ENCODE data around the gene PRKN.

Gene PRKN

GRCh38 chr6:162181741-162182401 is 545.7 kb downstream of the PRKN start:
- DNase-seq (ENCODE audit: low spot score), result no peak

DNA sequence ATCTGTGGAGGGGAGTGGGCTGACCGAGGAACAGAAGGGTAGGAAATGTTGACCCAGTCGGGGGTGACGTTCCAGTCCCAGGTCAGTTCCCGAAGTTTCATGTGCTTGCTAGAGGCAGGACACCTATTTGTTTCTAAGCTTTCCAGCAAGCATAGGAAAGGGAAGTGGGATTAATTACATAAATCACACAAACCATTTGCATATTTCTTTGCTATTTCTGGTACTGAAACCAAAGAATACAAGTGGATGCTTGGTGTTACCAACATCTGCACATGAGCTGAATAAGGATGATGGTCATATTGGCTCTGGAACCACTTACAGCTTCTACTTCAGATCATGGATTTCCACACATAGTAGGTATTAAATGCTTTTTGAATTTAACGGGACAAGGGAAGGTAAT is 546.5 kb downstream of the PRKN start:
- no peak for DNase-seq (ENCODE audit: low spot score)

DNA sequence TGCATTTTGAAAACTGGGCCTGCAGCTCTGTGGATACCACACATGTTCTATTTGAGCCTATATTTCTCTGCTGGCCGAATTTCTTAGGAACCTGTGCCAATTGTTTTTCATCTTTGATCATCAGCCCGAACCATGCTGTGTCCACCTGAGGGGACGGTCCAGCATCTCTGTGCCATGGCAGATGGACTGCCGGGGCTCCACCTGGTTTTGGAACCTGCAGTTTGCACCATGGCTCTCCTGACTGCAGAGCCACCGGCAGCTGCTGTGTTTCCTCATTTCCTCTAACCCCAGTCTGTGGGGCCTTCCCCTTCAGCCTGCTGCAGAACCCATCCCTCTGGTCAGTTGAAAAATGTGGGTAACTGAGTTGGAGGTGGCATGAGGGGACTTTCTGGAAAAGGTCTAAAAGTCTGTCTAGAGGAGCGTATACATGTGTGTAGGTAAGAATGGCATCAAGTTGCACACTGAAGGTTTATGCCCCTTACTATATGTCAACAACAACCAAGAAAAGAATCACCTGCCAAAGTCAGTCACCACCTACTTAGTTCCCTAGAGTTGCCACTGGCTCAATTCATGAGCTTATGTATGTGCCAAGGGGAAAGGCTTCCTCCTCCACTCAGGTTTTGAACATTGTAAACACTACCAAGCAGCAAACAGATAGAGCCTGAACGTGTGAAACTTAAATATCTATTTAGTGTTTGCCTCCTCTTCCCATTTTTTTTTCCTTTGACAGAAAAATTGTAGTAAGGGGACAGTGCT is 548.2 kb downstream of the PRKN start:
- DNase-seq (ENCODE audit: low spot score), result no peak

DNA sequence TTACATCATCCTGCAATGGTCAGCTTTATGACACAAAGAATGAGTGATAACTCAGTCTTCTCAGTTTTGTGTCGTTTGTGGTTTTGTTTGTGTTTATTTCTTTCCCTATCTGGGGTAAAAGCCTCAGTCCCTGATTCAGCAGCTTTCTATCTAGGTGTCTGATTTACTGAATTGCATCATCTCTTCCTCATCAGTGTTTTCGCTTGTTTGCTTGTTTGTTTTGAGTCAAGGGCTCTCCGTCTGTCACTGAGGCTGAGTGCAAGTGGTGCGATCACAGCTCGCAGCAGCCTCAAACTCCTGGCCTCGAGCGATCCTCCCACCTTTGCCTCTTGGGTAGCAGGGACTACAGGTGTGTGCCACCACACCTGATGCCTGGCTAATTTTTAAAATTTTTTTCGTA is 548.9 kb downstream of the PRKN start:
- DNase-seq (ENCODE audit: low spot score), result no peak

DNA sequence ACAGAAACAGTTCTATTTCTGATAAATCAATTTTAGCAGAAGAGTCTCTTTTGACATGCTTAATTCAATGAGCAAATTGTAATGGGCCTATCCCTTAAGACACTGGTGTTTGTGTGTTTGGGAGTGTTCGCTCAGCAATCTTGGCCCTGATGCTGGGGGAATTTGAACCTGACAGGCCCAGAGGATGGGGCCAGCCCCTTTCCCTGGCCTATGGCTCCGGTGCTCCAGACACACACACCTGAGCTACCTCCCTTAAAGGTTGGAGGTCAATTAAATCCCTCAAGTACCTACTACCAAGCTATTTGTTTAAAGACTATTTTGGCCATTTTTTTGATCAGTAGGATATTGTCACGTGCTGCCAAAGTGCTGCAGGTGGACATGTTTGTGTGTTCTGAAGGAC is 549.3 kb downstream of the PRKN start:
- no peak for DNase-seq (ENCODE audit: low spot score)

DNA sequence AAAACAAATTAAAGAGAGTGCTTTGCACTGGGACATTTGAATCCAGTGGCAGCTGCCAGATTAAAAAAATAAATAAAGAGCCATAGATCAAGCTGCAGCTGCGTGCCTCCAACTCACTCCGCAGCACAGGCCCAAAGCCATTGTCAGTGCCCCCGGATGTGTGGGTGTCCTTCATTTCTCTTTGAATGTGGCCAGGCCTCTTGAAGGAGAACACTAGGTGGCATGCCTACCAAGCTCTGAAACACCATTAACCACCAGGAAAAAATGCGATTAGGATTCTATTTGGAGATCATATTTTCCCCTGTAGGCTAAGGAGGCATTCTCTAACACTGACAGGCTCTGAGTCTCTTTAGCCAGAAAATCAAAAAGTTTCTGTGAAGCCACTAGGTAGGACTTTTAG is 549.8 kb downstream of the PRKN start:
- peak; percentile 85 for DNase-seq (ENCODE audit: low spot score)

DNA sequence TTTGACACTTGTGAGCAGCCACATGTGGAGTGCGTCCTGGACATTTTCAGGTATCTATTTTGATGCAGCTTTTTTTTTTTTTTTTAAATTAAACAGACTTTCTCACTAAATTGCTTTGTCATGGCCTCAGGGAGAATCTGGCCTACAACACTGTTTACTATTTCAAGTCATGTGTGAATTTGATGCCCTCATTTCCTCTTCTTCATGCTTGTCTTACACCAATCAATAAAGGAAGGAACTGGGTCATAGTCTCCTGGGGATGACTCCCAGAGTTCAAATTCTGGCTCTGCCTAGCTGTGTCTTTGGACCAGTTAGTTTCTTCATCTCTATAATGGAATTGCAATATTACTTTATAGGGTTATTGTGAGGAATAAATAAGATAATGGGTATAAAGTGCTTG is 554.1 kb downstream of the PRKN start:
- DNase-seq (ENCODE audit: low spot score), result no peak

DNA sequence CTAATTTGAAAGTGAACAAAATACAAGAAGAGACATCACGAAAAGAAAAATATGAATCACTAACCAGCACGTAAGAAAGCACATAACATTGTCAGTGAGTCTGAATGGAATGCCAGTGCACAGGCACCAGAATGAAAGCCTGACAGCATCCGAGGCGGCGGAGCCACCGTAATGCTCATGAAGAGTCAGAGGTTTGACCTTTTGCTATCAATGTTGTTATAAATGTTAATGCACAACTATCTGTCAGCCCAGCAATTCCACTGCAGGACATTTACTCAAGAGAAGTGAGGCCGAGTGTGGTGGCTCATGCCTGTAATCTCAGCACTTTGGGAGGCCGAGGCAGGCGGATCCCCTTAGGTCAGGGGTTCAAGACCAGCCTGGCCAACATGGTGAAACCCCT is 562.1 kb downstream of the PRKN start:
- DNase-seq (ENCODE audit: low spot score), result no peak

DNA sequence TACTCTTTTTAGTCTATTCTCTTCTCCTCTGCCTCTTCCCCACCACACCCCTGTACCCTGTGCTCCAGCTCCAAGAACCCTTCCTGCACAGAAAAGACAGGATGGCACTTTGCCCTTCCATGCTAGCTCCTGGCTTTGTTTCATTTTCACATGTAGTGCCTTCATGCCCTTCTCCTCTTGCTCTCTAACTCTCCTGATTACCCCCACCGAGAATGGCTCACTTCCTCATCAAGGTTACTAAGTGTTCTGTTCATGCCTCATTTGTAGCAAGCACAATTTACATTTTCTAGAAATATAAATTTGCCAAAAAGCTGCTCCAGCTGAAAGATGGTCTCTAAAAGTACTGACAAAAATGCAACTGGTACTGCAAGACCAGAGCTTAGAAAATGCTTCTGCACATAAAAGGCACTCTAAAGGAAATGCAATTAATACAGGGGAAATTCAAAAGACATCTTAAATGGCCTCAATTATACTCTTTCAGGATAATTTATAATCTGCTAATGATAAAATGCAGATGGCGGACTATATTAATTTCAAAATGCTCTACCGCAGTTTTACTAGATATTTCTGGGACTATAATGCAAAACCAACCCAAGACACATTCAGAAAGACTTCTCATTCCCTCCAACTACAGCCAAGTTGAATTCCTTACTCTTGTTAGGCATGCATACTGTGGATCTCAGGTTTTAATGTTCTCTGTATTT is 570.2 kb downstream of the PRKN start:
- DNase-seq (ENCODE audit: low spot score), result peak; percentile 42

GRCh38 chr6:162156146-162156545 is 571.4 kb downstream of the PRKN start:
- DNase-seq (ENCODE audit: low spot score), result no peak

DNA sequence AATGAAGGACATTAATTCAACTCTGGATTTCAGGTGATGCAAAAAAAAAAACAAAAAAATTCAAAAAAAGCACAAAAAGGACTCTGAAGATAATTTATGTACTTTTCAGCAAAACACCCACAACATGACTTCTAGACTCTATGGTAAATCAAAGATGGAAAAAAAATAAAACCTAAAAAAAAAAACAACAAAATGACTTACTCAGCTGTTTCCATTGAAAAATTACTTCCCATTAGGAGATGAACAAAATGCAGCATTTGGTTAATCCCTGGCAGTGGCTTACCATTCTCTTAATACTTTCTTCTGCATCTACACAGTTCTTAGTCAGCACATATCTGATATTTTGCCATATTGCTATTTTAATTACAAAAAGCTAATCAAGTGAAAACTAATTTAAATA is 572.6 kb downstream of the PRKN start:
- no peak for DNase-seq (ENCODE audit: low spot score)

- peak; percentile 28 for DNase-seq (ENCODE audit: low spot score)
These were observed 573.6 kb downstream of the PRKN start for GRCh38 chr6:162154001-162154400.

GRCh38 chr6:162153120-162153519 is 574.4 kb downstream of the PRKN start:
- DNase-seq (ENCODE audit: low spot score), result no peak

- DNase-seq (ENCODE audit: low spot score), result peak; percentile 10
These were observed 576.4 kb downstream of the PRKN start for GRCh38 chr6:162151021-162151665.

DNA sequence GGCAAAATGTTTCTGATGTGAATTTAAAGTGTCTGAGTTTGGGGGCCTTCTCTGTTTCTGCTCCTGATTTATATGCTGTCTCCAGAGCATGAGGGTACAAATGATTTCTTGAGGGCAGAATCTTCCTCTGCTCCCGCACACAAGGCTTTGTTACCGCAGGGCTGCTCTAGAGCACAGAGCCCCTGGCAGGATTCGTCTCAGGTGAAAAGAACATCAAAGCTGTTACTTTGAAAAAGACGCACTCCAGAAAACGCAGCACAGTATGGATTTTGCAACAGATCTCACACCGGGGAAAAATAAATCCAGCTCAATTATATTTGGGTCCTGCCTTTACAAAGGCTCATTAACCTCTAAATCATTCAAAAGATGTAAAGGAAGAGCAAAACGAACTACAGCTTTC is 577.3 kb downstream of the PRKN start:
- DNase-seq (ENCODE audit: low spot score), result no peak

DNA sequence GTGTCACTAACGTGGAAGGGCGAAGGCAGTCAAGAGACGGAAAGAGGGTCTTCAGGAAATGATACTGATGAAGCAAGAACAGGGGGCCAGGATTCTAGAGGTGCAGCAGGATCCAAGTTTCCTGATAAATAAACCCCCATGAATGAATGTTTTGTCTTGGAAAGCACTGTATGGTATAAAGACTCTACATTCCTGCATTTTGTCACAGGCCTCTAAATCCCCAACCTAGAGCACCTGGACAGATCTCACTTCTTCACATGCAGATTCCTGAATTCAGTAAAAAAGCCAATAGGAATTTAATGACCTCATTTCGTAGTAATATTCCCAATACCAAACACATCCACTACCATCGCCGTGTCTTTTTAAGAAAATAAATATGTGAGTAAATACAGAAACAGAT is 577.8 kb downstream of the PRKN start:
- no peak for DNase-seq (ENCODE audit: low spot score)

DNA sequence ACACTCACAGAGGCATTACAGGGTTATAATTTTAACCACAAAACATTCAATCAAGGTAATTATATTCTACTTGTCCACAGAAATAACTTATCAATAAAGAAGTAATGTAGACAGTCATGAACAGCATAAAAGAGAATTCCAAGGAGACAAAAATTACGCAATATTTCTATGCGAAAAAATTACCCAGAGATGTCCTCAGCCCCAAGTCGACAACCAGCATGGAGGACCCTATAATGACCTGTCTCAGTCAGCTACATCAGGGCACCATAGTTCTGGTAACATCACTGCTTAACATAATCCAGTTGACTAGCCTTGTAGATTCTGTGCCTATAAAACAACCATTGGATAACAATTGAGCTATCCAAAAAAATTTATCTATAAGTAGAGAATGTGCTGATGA is 579.8 kb downstream of the PRKN start:
- DNase-seq (ENCODE audit: low spot score), result no peak

DNA sequence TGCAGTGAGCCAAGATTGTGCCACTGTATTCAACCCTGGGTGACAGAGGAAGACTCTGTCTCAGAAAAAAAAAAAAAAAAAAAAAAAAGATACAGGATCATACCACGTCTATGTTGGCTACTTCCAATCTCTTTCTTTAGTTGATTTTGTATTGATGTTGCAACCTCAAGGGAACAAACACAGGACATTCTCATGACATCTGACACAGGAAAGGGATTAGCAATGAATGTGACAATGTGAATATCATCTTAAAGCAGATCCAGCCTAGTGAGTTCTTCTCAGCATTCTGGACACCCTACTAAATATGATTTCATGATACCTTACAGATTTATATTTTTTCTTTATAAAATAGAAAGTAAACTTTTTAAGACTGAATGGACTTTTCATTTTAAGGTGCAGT is 580.3 kb downstream of the PRKN start:
- DNase-seq (ENCODE audit: low spot score), result no peak

DNA sequence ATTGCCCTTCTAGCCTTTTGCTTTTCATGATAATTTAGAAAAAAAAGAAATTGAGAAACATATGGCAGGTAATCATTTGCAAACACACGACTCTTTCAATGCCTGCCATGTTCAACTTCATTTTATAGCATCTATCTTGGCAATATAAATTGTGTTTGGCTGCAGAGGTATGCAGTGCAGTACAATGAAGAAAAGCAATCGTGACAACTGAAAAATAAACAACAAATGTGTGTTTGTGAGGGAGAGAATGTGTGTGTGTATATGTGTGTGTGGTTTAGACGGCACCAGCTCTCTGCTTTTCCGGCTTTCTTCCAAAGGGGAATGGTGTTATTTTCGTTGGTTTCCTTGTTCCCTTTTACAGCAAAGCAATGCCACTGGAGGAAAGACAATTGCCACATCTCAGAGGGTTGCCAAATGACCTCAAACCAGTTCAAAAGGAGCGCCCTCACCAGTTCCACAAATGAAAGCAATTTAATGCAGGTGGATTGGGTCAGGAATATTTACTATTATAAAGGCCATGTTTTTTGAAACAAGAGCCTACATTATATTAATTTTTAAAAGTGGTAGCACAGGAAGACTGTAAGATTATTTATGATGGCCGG is 587.2 kb downstream of the PRKN start:
- no peak for DNase-seq (ENCODE audit: low spot score)

DNA sequence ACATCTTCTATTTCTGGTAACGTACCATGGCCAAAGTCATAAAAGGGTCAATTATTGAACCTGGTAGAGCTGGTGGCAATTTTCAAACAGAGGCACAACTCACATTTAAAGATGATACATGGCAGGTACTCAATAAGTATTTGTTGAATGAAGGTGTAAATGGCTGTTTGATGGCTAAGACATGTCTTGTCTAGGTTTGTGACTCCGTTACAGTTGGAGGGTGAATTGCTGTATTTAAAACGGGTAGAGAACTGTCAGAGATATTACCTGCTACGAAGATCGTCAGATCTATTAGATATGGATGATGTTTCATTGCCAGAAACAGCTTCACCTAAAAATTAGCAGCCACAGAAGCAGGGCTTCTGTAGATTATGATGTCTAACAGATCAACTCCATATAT is 601.9 kb downstream of the PRKN start:
- no peak for DNase-seq (ENCODE audit: low spot score)

DNA sequence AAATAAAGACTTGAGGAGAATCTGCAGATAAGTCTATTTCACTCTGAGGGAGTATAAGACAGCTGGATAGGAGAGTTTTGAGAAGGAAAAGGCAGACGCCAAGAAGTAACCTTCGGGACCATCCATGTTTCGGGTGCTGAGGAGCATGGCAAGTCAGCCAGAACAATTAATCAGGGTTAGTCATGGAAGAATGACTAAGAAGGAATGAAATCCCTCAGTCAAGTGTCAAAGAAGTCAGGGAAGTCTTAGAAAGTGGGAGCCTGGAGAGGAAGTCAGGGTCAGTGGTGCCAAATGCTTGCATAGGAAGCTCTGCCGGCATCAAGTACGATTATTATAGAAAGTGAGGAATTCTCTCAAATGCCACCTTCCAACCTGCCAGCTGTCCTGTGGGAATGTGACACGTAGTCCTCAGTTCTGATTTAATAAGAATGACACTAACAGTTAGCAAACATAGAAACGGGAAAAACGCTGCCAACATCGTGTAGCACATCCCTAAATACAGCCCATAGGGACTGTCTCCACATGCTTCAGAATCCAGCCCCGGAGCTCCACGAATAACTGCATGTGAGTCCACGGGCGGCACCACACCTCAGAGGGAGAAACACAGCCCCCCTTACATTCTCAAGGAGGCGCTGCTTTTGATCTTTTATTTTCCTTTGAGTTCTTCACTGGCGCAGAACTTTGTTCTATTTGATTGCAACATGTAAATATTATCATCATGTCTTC is 602.7 kb downstream of the PRKN start:
- no peak for DNase-seq (ENCODE audit: low spot score)

- DNase-seq (ENCODE audit: low spot score), result no peak
These were observed 603.8 kb downstream of the PRKN start for GRCh38 chr6:162123797-162124196.

All from Ammon's horn (tissue), 1 donor.